ENCODE results near the gene THAP7.

GRCh38 chr22:21034989-21035388, 33.1 kb upstream of the THAP7 start:
- TF ChIP-seq, protein P1, sequence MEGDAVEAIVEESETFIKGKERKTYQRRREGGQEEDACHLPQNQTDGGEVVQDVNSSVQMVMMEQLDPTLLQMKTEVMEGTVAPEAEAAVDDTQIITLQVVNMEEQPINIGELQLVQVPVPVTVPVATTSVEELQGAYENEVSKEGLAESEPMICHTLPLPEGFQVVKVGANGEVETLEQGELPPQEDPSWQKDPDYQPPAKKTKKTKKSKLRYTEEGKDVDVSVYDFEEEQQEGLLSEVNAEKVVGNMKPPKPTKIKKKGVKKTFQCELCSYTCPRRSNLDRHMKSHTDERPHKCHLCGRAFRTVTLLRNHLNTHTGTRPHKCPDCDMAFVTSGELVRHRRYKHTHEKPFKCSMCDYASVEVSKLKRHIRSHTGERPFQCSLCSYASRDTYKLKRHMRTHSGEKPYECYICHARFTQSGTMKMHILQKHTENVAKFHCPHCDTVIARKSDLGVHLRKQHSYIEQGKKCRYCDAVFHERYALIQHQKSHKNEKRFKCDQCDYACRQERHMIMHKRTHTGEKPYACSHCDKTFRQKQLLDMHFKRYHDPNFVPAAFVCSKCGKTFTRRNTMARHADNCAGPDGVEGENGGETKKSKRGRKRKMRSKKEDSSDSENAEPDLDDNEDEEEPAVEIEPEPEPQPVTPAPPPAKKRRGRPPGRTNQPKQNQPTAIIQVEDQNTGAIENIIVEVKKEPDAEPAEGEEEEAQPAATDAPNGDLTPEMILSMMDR (IDR thresholded peaks at IDR 0.05; ENCODE audit: low read length), result no peak
- TF ChIP-seq EZH2 (IDR thresholded peaks at IDR 0.05; ENCODE audit: borderline replicate concordance, low read length), result no peak
